GM20431 (cell line): Measurements from ENCODE around the gene RBFOX1.

Source experiments
- in situ Hi-C: fragments of 300-500 bp; cut with MseI, MboI; formaldehyde crosslinking; loops from one replicate; pipeline ENCODE4 v1.15.0; 2020; ENCODE audit warnings: low sequenced_read_pairs; ENCODE audit not compliant: unreplicated experiment

RBFOX1 gene

DNA sequence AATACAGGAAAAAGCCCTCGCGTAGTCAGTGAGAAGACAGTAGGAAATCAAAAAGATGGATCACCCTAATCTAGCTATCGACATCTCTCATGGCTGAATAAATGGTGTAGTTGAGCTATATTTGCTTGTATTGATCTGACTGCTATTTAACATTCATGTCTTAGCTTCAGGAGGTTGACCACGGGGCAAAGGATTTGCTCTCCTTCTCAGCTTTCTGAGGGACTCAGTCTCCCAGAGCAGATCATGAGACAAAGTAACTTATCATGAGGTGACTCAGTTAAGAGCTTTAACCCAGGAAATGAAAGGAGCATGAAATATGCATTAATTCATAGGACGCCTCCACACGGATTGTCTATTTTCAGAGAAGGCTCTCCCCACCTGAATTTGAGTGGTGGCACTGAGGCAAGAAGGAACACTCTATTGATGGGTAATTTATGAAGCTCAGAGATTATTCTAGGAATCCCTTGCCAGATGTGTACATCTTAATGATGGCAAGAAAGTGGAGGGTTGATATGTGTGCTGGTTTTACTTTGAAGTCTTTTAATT is 608 bp downstream of the RBFOX1 start:
- in situ Hi-C loops, result no loop called here

DNA sequence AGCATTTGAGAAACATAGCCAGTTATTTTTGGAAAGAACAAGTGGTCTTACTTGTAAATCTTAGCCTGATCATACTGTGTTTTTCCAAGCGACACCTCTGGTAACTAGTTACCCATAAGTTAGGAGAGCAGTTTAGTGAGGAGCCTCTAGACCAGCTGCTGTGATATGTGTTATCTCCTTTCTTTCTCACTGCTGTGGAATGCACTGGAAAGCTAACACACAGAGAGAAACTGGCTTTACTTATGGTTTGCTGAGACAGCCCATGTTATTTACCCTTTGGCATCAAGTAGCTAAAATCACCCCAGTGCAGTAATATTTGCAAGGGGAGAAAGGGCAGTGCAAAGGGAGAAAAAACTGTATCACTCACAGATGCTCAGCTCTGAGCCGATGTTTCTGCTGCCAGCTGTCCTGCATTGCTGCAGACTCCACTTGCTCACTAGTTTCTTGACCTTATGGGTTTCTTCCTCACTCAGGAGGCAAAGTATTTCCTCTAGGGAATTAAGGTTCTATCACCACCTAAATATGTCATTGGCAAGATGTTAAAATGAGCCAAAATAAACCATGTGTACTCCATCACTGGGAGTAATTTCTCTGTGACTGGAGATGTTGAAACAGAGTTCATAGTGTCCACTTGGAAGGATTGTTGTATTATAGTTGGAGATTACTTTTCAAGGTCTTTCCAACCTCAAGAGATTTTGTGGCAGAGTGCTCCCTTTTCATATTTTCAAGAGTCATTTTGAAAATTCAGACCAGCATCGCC is 2.3 kb downstream of the RBFOX1 start:
- in situ Hi-C loops, result no loop called here

DNA sequence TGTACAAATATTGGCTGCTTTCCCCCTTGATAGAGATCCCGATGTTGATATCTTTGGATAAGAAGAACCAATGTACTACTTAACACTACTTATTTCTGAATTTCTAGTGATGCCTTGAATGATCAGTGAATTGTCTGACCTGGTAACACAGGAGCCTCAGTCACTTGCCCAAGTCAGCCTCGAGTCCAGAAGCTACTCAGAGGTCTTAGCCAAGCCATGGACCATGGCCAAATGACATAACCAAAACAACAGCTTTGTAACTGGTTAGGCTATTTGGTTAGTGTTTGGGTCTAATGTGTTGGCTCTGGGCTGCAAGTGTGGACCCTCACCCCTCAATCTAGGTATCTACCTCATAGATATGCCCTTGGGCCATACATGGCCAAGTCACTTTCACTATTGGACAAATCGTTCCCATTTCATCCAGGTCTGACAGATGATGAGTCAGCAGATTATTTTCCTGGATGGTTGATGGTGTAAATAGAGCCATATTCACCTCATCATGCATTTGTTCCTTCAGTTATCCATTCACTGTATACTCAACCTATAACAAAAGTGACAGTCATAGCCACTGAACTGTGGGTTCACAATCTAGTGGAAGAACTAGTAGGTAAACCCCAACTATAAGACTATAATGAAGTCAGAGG is 3.5 kb downstream of the RBFOX1 start:
- in situ Hi-C loops, result no loop called here

- in situ Hi-C loops, result no loop called here
Measured at GRCh38 chr16:7336742-7337141, 4.1 kb downstream of the RBFOX1 start.

DNA sequence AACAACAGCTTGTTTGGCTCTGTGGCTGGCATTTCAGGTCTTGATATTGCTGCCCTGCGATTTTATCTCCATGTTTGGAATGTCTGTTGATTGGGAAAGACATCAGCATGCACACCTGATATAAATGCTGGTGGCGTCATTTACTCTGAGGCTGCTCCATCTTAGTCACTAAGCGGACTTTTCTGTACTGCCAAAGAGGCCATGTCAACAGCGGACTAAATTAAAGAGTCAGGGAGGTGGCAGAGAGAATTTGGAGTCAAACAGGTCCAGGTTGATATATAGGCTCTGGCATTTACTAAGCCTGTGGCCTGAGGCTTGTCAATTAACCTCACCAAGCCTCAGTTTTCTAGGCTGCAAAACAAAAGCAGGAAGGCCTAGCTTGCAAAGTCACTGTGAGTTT is 6.2 kb downstream of the RBFOX1 start:
- in situ Hi-C loops, result no loop called here

- in situ Hi-C loops, result no loop called here
Measured at GRCh38 chr16:7339700-7340099, 7.1 kb downstream of the RBFOX1 start.

GRCh38 chr16:7340938-7341337 is 8.3 kb downstream of the RBFOX1 start:
- in situ Hi-C loops, result no loop called here

GRCh38 chr16:7342598-7342997 is 10.0 kb downstream of the RBFOX1 start:
- in situ Hi-C loops, result no loop called here

GRCh38 chr16:7343243-7343642 is 10.6 kb downstream of the RBFOX1 start:
- in situ Hi-C loops, result no loop called here

- in situ Hi-C loops, result no loop called here
Measured at GRCh38 chr16:7344830-7345780, 12.5 kb downstream of the RBFOX1 start.

DNA sequence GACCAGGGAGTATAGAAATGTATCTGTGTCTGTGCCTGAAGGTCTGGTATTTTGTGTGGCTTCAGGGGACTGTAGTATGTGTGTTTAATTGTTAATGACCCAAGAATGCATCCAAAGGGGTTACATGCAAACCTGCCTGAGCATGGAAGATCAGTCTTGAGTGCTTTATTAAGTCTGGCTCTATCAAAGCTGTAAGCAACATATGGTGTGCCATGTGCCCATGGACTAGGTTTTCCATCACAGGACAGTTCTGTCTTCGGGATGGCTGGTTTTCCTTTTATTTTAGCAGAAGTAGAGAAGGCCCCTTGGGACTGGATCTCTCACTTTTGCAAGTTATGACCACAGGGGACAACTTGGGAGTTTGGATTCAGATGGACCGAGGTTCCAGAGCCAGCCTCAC is 18.2 kb downstream of the RBFOX1 start:
- in situ Hi-C loops, result loop anchor here (10.0 kb wide), 1 partner anchor 64 kb away; no protein-coding TSS in a partner anchor

- in situ Hi-C loops, result loop anchor here (10.0 kb wide), 1 partner anchor 63 kb away; no protein-coding TSS in a partner anchor
Measured at GRCh38 chr16:7351610-7352510, 19.2 kb downstream of the RBFOX1 start.

GRCh38 chr16:7355758-7356157 is 23.1 kb downstream of the RBFOX1 start:
- in situ Hi-C loops, result loop anchor here (10.0 kb wide), 1 partner anchor 59 kb away; no protein-coding TSS in a partner anchor

- in situ Hi-C loops, result no loop called here
Measured at GRCh38 chr16:7361416-7362129, 28.9 kb downstream of the RBFOX1 start.

- in situ Hi-C loops, result no loop called here
Measured at GRCh38 chr16:7362231-7362630, 29.6 kb downstream of the RBFOX1 start.

DNA sequence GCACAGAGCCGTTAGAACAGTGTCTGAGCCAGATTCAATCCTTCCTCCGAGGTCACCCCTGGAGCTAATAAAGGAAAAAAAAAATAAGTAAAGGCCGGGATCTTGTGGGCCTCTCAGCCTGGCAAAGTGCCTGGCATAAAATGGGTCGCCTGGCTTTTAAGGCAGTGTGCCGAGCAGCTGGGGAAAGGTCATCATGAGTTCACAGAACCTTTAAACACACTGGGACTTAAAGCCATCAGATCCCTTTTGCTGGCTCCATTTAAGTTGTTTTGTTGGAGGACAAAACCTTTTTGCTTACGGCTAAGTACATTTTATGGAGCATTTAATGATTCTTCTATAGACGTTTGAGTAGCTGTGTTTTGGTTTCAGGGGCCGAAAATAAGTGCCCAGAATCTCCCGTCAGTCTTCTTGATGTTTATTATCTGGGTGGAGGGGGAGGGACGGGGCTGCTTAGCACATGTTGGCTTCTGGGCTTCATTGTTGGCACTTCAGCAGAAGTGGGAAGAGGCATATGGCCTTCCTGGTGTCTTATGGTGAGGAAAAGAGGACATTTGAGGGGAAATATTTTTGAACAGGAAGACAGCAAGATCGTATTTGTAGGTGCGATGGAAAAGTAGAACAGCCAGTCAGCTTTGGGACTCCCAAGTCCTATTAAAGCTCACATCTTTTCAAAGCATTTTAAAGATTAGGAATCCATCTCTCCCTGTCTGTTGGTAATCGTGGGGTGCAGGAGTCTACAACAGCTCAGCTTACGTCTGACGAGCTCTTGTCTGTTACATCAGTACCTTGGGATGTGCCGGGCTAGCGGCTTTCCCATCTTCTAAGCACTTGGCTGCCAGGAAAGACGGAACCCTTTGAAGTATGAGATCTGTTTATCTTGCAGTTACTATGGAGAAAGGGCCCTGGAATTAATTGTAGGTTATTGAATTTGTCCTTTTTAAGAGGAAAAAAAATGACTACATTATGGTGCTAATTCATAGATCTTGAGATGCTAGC is 31.1 kb downstream of the RBFOX1 start:
- in situ Hi-C loops, result no loop called here

DNA sequence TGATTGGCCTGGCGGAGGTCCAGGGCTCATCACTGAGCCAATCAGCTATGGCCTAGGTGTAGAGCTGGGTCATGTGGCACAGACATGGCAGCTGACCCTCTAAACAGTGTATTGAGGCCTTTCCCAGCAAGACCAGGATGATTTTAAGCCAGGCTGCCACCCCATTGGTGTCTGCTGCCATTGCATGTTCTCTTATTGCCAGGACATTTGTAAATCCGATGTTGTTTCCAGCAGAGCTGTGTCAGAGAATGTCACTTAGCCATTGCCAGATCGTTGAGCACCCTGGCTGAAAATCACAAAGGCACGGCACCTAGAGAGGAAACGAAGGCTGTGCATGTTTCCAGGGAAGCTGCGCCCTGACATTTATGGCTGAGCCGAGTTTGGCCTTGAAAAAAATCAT is 33.4 kb downstream of the RBFOX1 start:
- in situ Hi-C loops, result no loop called here
